Fibroblast of villous mesenchyme (primary cell): ENCODE data around the gene ARMH3. TPM values are rescaled to one million over a fixed set of nuclear protein-coding genes. Genes with fewer than 3 reads are reported as not detected.

Experiments
- DNase-seq: peaks from one replicate; pipeline ENCODE4 v3.0.0-alpha.2; 2010; ENCODE audit warnings: low read depth
- H3K4me3 ChIP-seq: 2 replicates; pipeline ENCODE4 v1.5.1; 2011; ENCODE audit warnings: low read depth, mild to moderate bottlenecking, low read length
- total RNA-seq: library from RNA; depleted of rRNA; stranded (reverse); fragments of >200 nt; gene quantifications from 2 replicates; pipeline ENCODE4 v1.2.3, GENCODE V29; 2012
- TF ChIP-seq, protein P1 (sequence below): IDR thresholded peaks from 2 replicates; pipeline ENCODE4 v1.5.1; 2012; ENCODE audit warnings: low read depth, mild to moderate bottlenecking, low read length; ENCODE audit not compliant: insufficient read depth

ARMH3 gene
- total RNA-seq, 1 donor: 10.4 TPM

DNA sequence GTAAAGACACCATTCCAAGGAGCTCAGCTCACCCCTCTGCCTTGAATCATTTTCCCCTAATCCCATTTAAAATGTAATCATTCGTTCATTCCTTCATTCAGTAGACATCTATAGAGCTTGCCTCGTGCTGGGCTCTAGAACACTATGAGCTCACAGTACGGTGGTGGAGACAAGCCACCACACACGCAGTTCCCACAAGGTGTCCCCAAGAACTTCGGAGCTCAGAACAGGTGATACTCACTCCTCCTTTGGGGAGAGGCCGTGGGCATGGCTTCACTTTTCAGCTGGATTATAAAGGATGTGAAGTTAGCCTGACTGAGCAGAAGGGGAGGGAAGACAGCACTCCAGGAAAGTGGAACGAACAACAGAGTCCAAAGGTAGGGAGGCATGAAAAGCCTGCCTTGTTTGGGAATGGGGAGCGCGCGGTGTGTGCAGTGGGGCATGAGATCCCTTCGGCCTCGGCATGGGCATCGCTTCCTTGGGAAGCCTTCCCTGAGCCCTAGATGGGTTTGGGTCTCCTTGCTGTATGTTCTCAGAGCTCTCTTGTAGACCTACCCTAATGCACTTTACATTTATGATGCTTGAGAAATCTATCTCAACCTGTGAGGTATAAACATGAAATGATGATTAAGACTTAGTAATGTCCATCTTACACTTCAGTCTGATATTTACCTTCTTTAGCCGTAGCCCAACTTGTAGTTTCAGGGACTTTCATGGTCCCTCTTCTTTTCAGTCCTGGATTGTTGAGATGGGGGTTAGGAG lies 236.9 kb downstream of the ARMH3 start:
- no peak for DNase-seq
- H3K4me3 ChIP-seq: peak overlapping the region; percentile 99
- TF ChIP-seq, protein P1, sequence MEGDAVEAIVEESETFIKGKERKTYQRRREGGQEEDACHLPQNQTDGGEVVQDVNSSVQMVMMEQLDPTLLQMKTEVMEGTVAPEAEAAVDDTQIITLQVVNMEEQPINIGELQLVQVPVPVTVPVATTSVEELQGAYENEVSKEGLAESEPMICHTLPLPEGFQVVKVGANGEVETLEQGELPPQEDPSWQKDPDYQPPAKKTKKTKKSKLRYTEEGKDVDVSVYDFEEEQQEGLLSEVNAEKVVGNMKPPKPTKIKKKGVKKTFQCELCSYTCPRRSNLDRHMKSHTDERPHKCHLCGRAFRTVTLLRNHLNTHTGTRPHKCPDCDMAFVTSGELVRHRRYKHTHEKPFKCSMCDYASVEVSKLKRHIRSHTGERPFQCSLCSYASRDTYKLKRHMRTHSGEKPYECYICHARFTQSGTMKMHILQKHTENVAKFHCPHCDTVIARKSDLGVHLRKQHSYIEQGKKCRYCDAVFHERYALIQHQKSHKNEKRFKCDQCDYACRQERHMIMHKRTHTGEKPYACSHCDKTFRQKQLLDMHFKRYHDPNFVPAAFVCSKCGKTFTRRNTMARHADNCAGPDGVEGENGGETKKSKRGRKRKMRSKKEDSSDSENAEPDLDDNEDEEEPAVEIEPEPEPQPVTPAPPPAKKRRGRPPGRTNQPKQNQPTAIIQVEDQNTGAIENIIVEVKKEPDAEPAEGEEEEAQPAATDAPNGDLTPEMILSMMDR: no peak

DNA sequence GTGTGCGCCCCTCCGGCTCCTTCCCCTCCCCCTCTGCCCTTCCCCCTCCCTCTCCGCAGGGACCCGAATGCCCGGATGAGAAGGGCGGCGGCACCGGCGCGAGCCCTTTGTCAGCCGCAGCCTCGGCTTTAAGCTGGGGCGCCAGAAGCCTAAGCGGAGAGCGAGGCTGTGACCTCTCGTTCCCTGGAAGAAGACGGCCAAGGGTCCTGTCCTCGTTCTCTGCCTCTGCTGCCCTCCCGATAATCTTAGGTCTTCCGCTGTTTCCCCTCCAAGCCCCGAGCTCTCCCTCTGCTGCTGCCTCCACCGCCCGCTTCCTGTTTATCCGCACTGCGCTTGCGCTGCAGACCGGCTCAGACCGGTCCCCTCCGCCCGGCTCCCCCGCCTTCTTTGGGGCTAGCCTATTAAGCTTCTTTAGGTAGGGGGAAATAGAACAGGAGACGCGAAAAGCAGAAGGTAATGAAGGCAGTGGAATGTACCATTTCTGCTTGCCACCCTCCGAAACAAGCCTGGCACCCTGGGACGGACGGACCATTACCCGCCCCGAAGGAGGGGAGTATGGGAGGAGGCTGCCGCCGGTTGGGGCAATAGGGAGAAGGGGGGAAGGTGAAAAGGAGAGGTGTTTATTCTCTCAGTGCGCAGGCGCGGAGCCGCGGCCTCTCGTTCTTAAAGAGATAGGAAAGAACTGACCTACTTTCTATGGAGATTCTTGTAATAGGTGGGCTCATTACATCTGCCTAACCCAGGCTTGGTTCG lies 237.7 kb downstream of the ARMH3 start, which contains the start of gene OGA:
OGA (minus strand) TSS at position 326 of the 753 bp plus-strand sequence. CDS start 422 bp downstream, outside the sequence.
- peak; percentile 100 for DNase-seq
- TF ChIP-seq, protein P1: no peak
- H3K4me3 ChIP-seq: peak within 1 kb of the TSS; percentile 99

DNA sequence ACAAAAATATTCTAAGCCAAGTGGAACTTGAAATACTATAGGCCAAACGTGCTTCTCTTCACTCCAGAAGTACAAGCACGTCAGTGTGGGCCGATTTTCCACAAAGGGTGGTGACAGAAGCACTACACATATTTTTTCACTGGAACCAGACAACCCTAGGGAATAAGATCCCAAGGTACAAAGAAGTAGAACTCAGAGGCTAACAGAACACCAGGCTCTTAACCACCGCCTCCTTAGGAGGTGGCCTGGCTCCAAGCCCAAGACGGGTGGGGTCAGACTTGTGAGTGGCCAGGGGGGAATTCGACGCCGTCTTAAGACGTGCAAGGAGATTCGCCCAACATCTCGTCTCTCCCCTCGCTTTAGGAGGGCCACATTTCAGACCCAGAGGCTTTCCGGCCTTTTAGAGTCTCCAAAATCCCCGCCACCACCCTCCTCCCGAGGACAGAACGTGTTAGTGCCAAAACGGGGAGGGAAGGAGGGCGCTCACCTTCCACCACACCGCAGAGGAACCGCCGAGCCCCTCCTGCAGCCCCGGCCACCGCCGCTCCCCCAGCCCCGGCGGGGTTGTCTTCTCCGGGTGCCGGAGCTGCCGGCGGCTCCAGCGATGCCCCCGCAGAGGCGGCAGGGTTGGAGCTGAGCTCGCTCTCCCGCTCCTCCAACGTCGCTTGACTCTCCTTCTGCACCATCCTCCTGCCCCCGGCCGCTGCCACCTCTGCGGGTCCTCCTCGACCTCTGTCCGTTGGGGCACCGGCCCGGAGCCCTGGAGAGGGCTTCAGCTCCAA lies 238.4 kb downstream of the ARMH3 start:
- TF ChIP-seq, protein P1: no peak
- H3K4me3 ChIP-seq: peak overlapping the region; percentile 99
- DNase-seq: peak; percentile 96

DNA sequence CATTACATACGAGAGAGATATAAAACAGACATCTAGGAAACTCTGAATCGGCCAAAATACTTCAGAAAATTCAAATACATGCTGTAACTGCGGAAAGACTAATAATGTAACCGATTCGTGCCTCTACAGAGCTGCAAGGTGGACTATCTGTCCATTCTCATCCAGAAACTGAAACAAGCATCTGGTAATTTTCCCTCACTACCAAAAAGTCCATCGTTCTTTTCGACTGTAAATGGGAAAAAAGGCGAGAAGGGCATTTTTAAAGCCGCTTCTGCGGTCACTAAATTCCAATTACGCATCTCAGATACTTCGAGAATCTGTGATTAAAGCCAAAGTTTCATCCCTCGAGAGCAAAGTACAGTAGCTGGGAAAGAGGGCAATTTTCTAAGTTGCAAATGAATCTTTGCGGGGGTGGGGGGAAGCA lies 239.0 kb downstream of the ARMH3 start:
- DNase-seq: no peak
- TF ChIP-seq, protein P1: no peak
- peak overlapping the region; percentile 99 for H3K4me3 ChIP-seq

DNA sequence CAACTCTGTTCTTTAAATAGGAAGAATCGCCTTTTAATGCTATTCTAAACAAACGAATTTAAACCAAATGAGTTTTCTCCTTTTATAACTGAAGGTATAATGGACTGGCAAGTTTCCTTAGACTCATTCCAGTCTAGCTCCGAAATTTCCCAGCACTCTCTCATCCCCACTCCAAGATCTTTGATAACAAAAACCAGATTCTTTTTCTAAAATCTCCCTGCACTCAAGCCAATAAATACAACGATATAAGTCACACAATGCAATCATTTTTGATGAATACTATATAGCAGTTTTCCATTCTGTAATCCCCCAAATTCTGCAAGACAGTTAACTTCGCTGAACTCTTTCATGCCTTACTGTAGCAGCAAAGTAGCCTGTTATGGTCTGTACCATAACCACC lies 239.6 kb downstream of the ARMH3 start:
- no peak for DNase-seq
- peak overlapping the region; percentile 99 for H3K4me3 ChIP-seq
- TF ChIP-seq, protein P1: no peak

DNA sequence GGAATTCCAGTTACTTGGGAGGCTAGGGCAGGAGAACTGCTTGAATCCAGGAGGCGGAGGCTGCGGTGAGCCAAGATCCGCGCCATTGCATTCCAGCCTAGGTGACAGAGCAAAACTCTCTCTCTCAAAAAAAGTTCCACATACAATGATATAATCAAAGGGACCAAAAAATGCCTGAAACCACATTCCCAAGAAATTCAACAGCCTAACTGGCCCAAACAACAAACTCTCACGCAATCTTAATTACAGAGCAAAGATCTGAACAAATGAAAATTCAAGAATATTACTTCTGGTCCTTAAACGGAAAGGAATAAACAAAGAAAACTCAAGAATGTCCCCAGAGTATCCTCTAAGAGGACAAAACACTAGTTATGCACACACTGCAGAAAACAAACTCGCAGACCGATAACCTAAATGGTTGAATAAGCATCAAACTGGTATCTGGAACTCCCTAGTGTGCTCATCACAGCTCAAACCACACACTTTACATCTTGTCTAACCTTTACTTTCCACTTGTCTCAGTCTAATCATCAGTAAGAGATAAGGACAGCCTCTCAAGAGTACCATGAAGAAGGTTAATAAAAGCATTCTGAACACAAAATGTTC lies 241.4 kb downstream of the ARMH3 start:
- TF ChIP-seq, protein P1: no peak
- no peak for DNase-seq
- peak overlapping the region; percentile 99 for H3K4me3 ChIP-seq
